Measurements from ENCODE around the gene DDIT4L.
"Not testable (repeated sequence)": the region's sequence is repeated elsewhere in the genome, so short reads cannot be mapped to it uniquely, and the experiment has no call there.

The DDIT4L gene

GRCh38 chr4:100147198-100147597 is 43.1 kb downstream of the DDIT4L start:
- no peak for DNase-seq (ENCODE audit: low read depth)
- H3K4me3 ChIP-seq (ENCODE audit: low read length): no peak overlapping the region
- no peak for TF ChIP-seq CTCF (conservative IDR thresholded peaks at IDR 0.05; ENCODE audit: low read length)

- H3K4me3 ChIP-seq (ENCODE audit: low read length): no peak overlapping the region
- no peak for TF ChIP-seq CTCF (conservative IDR thresholded peaks at IDR 0.05; ENCODE audit: low read length)
- no peak for DNase-seq (ENCODE audit: low read depth)
Measured at GRCh38 chr4:100146756-100147155, 43.5 kb downstream of the DDIT4L start.

GRCh38 chr4:100137320-100137719 is 52.9 kb downstream of the DDIT4L start:
- H3K4me3 ChIP-seq (ENCODE audit: low read length); DNase-seq (ENCODE audit: low read depth): not testable (repeated sequence)

All from AG10803 (cell line).